ENCODE results near the gene C6.

- TF ChIP-seq SP1 (IDR thresholded peaks at IDR 0.05; ENCODE audit: low read depth, low read length), result no peak
- no peak for TF ChIP-seq CTCF (IDR thresholded peaks at IDR 0.05; ENCODE audit: control extremely low read depth in 1 of 3, insufficient read depth in 1 of 3, low read depth in 1 of 3, low read length in 3 of 3)
- no peak for TF ChIP-seq FOSL1 (IDR thresholded peaks at IDR 0.05; ENCODE audit: insufficient read depth, low read depth, low read length)
- no peak for TF ChIP-seq RAD21 (IDR thresholded peaks at IDR 0.05 in 1 of 2, conservative IDR thresholded peaks at IDR 0.05 in 1 of 2; ENCODE audit: low read depth in 2 of 2, low read length in 2 of 2)
- TF ChIP-seq JUND (IDR thresholded peaks at IDR 0.05; ENCODE audit: low read length), result no peak
These were observed 13.7 kb downstream of the C6 start for GRCh38 chr5:41199660-41200059.

Data from H1 (cell line).